Lung microvascular endothelial cell (primary cell): ENCODE measurements around the gene PPFIBP2. TPM values are rescaled to one million over a fixed set of nuclear protein-coding genes. Genes with fewer than 3 reads are reported as not detected.

Experiments used
- DNase-seq, 2 donors: peaks; one replicate each; pipeline versions ENCODE4 v3.0.0 to v3.0.0-alpha.2; 2010; ENCODE audit warnings: low read depth in 2 of 2
- total RNA-seq: library from RNA; depleted of rRNA; stranded (reverse); fragments of >200 nt; gene quantifications from 2 replicates; pipeline ENCODE4 v1.2.1, GENCODE V29; 2014

The PPFIBP2 gene
- total RNA-seq, 1 donor from 2014 or later, result 5.2 TPM

DNA sequence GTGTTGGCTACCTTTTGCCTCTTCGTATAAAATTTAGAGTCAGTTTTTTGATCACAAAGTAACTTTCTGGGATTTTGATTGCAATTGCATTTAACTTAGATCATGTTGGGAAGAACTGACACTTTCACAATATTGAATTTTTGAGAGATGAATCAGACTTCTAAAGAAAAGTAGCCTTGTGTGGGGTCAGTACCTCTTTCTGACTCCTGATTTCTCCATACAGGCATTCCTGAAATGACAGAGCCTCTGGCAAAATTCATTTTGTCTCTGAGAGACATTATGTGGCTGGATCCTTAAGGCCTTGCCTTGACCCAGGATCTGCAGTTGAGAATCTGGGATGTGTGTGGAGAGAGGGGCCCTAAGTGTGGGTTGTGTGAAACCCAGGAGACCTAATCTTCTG, 37.8 kb downstream of the PPFIBP2 start:
- no peak for DNase-seq

- no peak for DNase-seq
These were observed 38.9 kb downstream of the PPFIBP2 start for GRCh38 chr11:7552666-7553065.

DNA sequence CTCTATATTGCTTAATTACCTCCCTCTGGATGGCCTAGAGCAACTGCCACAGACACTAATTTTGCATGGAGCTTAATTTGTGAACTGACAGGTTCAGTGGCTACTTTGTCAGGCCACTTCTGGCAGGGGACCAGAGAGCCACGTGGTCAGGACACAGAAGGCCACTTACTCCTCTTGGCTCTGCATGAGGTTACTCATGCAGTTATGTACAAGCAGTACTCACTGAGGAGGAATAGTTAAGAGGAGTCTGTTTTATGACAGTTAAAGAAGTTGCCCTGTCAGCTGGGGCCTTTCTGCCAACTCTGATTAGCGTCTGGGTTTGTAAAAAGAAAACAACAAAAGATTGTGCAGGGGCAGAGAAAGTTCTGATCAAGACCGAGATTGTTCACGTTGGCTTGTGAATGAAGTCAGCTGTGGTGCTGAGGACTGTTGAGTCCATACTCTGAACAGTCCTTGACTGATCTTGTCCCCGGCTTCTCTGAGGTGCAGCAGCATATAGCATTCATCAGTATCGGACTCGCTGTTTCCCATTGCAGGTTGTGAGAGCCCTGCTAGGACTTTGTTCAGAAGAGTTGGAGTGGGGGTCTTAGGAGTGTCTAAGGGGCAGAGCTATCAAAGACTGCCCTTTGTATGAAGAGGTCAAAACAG, 41.4 kb downstream of the PPFIBP2 start:
- no peak for DNase-seq

- no peak for DNase-seq
These were observed 44.2 kb downstream of the PPFIBP2 start for GRCh38 chr11:7558046-7558445.

DNA sequence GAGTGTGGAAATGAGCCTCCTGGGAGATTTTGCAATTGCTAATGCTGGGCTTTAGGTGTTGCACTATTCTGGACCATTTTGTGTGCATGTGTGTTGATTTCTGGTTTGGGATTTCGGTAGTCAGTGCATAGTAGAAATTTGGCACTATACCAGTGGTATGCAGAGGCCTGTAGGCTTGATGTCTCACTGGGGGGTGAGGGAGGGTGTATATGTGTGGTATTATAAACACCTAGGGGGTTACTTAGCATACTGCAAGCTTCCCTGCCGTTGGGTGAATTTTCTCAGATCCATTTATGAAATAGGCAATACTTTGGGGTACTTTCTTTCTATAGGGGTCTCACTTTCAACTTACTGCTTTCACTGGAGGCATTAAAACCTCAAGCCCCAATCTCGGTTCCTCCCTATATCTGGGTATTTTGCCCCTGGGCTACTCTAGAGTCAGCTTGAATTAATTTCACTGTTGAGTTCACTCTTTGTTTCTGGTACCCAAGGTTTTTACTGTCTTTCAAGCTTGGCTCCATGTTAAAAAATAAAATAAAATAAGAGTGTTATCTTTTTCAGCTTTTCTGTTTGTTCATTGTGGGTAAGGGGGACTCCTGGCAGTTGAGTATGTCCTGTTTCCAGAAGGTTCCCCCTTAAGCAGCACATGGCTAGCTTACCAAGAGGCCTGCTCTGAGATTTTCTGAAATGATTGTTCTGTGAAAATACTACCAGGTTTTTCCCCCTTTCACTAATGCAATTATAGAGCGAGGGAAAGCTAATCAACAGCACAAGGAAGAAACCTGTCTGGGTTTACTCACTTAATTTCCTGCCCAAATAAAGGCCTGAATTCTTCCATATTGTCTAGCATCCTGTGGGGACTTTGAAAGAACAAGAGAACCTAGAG, 45.8 kb downstream of the PPFIBP2 start:
- no peak for DNase-seq

GRCh38 chr11:7561562-7561961, 47.8 kb downstream of the PPFIBP2 start:
- no peak for DNase-seq

DNA sequence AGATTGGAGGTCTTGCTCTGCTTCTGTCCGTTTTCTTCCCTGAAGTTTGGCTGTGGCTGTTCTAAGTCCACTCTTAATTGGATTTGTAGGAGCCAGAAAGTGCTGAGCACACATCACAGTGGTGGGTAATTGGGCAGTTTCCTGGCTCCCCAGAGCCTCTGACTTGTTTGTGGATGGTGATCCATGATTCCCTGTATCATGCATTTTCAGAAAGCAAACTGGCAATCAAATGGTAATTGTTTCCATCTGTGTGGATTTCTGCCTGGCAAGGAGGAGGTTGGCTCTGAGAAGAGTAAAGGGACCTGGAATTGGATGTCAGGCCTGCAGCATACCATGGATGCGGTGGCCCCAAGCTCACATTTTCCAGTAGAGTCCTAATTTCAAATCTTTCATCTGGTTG, 49.5 kb downstream of the PPFIBP2 start:
- no peak for DNase-seq

- DNase-seq, result no peak
These were observed 51.0 kb downstream of the PPFIBP2 start for GRCh38 chr11:7564803-7565202.

- DNase-seq, result no peak
These were observed 53.5 kb downstream of the PPFIBP2 start for GRCh38 chr11:7567311-7567710.

DNA sequence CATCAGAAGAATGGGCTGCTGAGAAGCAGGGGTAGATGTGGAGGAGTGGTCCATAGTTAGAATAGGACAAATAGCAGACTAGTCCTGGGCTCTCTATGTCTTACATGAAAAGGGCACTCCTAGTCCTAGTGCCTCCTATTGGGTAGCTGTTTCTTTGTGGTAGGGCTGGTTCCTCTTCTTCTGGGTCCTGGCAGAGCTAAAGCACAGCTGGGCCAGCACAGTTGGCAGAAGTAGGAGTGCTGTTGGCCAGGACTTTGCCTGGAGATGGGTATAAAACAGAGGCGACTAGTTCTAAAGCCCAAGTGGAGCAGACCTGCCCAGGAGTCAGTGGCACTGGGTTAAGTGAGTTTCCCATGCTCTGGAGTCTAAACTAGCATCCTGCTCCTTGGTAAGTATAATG, 55.2 kb downstream of the PPFIBP2 start:
- no peak for DNase-seq

DNA sequence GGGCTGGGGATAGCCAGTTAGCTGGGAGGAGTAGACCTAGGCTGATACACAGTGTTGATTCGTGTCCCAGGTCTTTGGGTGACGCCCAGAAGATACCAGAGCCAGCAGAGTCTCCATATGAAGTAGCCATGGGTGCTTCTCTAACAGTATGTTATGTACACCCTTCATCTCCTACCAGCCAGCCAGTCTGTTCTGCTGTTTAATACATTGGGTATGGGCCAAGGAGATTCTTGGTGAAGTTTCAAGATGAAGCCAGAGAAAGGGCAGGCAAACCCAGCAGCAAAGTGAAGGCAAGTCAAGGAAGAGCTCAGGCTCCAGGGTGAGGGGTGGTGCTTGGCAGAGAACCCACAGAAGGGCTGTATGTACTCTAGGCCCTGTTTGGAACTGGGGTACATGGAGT, 56.4 kb downstream of the PPFIBP2 start:
- no peak for DNase-seq

DNA sequence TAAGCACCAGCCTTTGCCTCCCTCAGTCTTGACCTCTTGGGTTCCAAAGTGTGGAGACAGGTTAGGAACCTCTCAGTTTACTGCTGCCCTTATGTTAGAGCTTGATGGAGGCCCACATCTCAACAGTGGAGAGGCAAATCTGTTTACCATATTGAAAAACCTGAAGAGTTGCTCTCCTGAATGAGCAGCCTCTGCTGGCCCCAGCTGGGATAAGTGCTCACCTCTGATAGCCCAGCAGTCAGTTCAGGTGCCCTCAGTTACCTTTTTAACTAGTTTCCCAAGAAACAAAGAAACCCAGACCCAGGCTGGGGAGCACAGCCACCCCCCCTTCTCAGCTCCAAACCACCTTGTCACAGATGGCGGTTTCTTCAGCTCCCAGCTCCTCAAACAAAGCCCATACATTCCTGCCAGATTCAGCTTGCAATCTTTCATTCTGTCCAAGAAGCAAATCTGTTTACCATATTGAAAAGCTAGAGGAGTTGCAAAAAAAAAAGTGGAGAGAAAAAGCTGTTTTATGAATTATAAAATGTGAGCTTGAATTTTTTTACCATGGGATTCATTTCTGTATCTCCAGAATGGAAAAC, 57.2 kb downstream of the PPFIBP2 start:
- no peak for DNase-seq

- peak; percentile 68 to 77 for DNase-seq
These were observed 57.8 kb downstream of the PPFIBP2 start for GRCh38 chr11:7571640-7572000.

DNA sequence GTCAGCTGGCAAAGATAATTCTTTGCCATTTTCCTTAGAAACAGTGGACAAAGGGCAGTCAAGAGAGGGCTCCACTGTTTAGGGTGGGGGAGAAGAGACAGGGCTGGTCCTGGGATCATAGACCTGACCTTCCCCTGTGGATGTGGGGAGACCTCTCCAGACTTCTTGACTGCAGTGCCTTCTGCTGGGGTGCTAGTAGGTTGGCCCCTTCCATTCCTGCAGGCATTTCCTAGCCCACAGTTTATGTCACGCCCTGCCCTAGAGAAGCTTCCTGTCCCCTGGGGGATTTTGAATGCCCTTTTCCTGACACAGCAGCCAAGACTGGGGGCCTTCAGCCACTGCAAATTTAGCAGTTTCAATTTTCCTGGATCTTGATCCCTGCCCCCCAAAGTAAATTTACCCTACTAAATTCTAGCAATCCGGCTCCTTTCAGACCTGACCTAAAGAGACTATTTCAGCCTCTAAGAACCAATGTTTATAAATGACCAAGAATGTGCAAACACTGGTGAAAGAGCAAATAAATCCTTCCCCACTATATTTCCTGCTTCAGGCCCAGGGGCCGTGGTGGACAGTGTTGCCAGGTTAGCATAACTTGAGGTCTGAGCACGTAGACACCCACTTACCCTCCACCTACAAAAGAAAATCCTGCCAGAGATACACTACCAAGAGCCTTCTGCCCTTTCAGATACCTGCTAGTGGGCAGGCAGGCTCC, 58.4 kb downstream of the PPFIBP2 start:
- no peak for DNase-seq

DNA sequence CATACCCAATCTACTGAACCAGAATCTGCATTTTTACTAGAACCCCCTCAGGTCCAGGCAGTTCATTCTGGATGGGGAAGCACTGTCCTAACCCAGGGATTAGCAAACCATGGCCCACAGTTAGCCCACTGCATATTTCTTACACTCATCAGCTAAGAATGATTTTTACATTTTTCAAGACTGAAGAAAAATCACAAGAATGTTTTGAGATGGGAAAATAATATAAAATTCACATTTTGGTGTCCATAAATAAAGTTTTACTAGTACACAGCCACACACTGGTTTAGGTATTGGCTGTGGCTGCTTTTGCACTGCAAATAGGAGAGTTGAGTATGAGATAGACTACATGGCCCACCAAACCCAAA, 59.4 kb downstream of the PPFIBP2 start:
- DNase-seq, result no peak

- no peak for DNase-seq
These were observed 59.9 kb downstream of the PPFIBP2 start for GRCh38 chr11:7573558-7574296.

DNA sequence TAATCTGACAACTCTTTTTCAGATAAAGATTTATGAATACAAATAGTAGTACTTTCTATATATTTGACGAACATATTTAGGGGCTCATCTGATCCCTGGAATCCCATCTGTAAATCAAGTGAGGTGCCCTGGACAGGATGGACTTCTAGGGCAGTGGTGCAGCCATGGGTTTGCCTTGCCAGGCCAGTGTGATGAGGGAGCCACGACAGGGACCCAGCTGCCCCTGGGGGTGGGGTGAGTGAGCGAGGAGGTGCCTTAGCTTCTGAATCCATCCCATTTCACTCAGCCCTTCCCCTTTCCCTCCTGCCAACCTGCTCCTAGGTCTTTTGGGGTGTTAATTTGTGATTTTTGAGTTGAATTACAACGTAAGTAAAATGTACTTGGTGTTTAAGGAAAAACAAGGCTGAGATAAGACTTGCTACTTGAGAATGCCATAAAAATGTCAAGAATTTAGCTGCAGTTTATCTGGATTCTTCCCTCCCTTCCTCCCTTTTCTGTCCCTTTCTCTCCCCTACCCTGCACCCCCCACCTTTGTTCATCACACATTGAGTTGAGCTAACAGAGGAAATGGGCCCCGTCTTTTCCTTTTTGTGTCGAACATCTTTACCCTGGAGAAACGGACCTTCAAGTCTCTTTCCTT, 60.8 kb downstream of the PPFIBP2 start:
- no peak for DNase-seq

GRCh38 chr11:7575841-7576725, 62.3 kb downstream of the PPFIBP2 start:
- no peak for DNase-seq

- no peak for DNase-seq
These were observed 63.0 kb downstream of the PPFIBP2 start for GRCh38 chr11:7576726-7577290.
